NCI-H128 (cell line): ENCODE measurements around the gene ZNRF4.

Experiments
- DNase-seq: peaks from one replicate; lab custom pipeline; 2025; ENCODE audit not compliant: unreplicated experiment; lab: John Stamatoyannopoulos, UW

The ZNRF4 gene

DNA sequence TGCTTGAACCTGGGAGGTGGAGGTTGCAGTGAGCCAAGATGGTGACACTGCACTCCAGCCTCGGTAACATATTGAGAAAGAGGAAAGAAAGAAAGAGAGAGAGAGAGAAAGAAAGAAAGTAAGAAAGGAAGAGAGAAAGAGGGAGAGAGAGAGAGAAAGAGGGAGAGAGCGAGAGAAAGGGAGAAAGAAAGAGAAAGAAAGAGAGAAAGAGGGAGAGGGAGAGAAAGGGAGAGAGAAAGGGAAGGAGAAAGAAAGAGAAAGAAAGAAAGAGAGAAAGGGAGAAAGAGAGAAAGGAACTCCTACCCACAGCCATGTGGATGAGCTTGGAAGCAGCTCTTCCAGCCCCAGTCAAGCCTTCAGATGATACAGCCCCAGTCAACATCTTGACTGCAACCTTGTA is 46.7 kb downstream of the ZNRF4 start:
- DNase-seq: no peak

DNA sequence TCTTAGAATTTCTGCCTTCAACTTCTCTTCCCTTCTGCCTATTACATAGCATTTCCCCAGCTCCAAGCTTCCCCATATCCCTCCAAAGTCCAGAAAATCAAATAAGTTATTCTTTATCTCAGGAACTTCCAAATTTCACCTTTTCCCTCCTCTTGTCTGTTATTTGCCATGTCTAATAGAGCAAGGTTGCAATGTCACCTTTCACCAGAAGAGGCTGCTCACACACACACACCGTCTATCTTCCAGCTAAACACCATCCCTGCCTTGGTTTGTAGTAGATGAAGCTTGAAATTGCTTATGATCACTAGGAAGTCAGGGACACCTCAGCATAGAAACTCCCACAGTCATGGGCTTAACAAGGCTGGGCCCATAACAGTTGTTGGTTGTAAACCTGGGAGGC is 48.4 kb downstream of the ZNRF4 start:
- DNase-seq: no peak

GRCh38 chr19:5504114-5504513 is 48.9 kb downstream of the ZNRF4 start:
- no peak for DNase-seq
